ENCODE measurements around the gene VPS13D. TPM values are rescaled to one million over a fixed set of nuclear protein-coding genes. Genes with fewer than 3 reads are reported as not detected.

The VPS13D gene
- total RNA-seq, 2 experiments from 2014 or later, result 52.6 to 53.3 TPM

Small RNAs within 50 kb of the gene (microRNA-seq; reads per million reads assigned to microRNA genes)
- 2.8 reads per million for gene MIR4632

Other genes starting within 250 kb of the VPS13D start
- gene MFN2, start 249.6 kb upstream of the VPS13D start, total RNA-seq, result 10 to 100 TPM; 51.4 TPM
- gene MIIP, start 210.5 kb upstream of the VPS13D start, total RNA-seq, result 10 to 100 TPM; 34.3 to 36.2 TPM
- gene TNFRSF8, start 166.7 kb upstream of the VPS13D start, total RNA-seq, result under 1 TPM; 0.17 to 0.22 TPM
- gene TNFRSF1B, start 63.0 kb upstream of the VPS13D start, total RNA-seq, result 100 to 1,000 TPM; 215 to 246 TPM

All from activated naive CD8-positive, alpha-beta T cell treated with anti-CD3 and anti-CD28 coated beads, Interleukin-2, amount 10 ng/mL, durations not matched to agents 7 days and 5 days (primary cell).